Globus pallidus (tissue), 1 donor: Measurements from ENCODE around the gene GSTM1.

Experiments used
- DNase-seq: peaks from one replicate; pipeline ENCODE4 v3.0.0-alpha.2; 2015; ENCODE audit warnings: low spot score

Gene GSTM1

GRCh38 chr1:109726728-109727373, 39.2 kb downstream of the GSTM1 start:
- DNase-seq, result no peak

- no peak for DNase-seq
These were observed 41.3 kb downstream of the GSTM1 start for GRCh38 chr1:109728870-109729269.

- no peak for DNase-seq
These were observed 43.0 kb downstream of the GSTM1 start for GRCh38 chr1:109730666-109731065.

- no peak for DNase-seq
These were observed 44.8 kb downstream of the GSTM1 start for GRCh38 chr1:109732390-109732881.

GRCh38 chr1:109733236-109733870, 45.7 kb downstream of the GSTM1 start:
- no peak for DNase-seq

GRCh38 chr1:109739738-109740614, 52.4 kb downstream of the GSTM1 start:
- DNase-seq, result peak; percentile 61

GRCh38 chr1:109740615-109741373, 53.2 kb downstream of the GSTM1 start, which contains the start of gene GSTM3:
Gene GSTM3, minus strand, starts transcription at chr1:109741038. Its CDS starts 751 bp downstream, at chr1:109740287.
- DNase-seq, result no peak
